CD4-positive, alpha-beta memory T cell (primary cell): ENCODE data around the gene L2HGDH. TPM values are rescaled to one million over a fixed set of nuclear protein-coding genes. Genes with fewer than 3 reads are reported as not detected.

Experiments
- microRNA-seq: library from miRNA; unstranded; fragments of <30 nt; microRNA quantifications from one replicate; pipeline ENCODE4 v1.2.0, GENCODE V29; 2021; ENCODE audit warnings: borderline replicate concordance, borderline number of aligned reads, borderline microRNAs expressed, mixed read lengths
- polyA plus RNA-seq, 2 donors: library from polyadenylated mRNA; unstranded; fragments of 300-500 nt; fragmentation: Illumina TruSeq; gene quantifications; one replicate each; pipeline ENCODE4 v1.2.3, GENCODE V29; 2021
- total RNA-seq, 2 experiments: library from RNA; stranded (reverse); gene quantifications; one replicate each; pipeline ENCODE4 v1.2.3, GENCODE V29; 2021

The L2HGDH gene
- total and polyA plus RNA-seq, 4 experiments from 2014 or later, result 3.0 to 6.1 (median 5.2) TPM

Small RNA genes within 50 kb of the gene (microRNA-seq; reads per million reads assigned to microRNA genes)
- gene MIR4504, result not detected

Other genes starting within 250 kb of the L2HGDH start
- 10 to 100 TPM; 17.3 to 20.1 TPM for gene VCPKMT, start 195.7 kb downstream of the L2HGDH start, total RNA-seq
- 10 to 100 TPM; 13.0 to 13.2 TPM for gene VCPKMT, start 195.7 kb downstream of the L2HGDH start, polyA plus RNA-seq
- gene SOS2, start 80.7 kb downstream of the L2HGDH start, total RNA-seq, result 10 to 100 TPM; 42.1 to 43.4 TPM
- gene SOS2, start 80.7 kb downstream of the L2HGDH start, polyA plus RNA-seq, result 10 to 100 TPM in 1 of 2 donors, 1 to 10 TPM in 1; 7.4 to 17.3 TPM
- 10 to 100 TPM; 15.9 to 19.5 TPM for gene DMAC2L, start 95 bp upstream of the L2HGDH start, total RNA-seq
- 10 to 100 TPM; 14.3 to 18.8 TPM for gene DMAC2L, start 95 bp upstream of the L2HGDH start, polyA plus RNA-seq
- 1 to 10 TPM; 6.4 to 6.5 TPM for gene CDKL1, start 84.7 kb upstream of the L2HGDH start, total RNA-seq
- gene CDKL1, start 84.7 kb upstream of the L2HGDH start, polyA plus RNA-seq, result 10 to 100 TPM in 1 of 2 donors, 1 to 10 TPM in 1; 1.6 to 12.0 TPM
- 10 to 100 TPM; 42.6 to 43.0 TPM for gene MAP4K5, start 220.3 kb upstream of the L2HGDH start, total RNA-seq
- 10 to 100 TPM in 1 of 2 donors, 1 to 10 TPM in 1; 5.9 to 20.4 TPM for gene MAP4K5, start 220.3 kb upstream of the L2HGDH start, polyA plus RNA-seq
- 1 to 10 TPM in 1 of 2 experiments, under 1 TPM in 1; 0.64 to 1.6 TPM for gene ATL1, start 247.9 kb upstream of the L2HGDH start, total RNA-seq
- gene ATL1, start 247.9 kb upstream of the L2HGDH start, polyA plus RNA-seq, result 1 to 10 TPM; 1.6 to 2.1 TPM